WTC11 (cell line): ENCODE results near the gene MS4A14.

Source experiments
- CTCF ChIP-seq: fragments of 200-600 bp; IDR thresholded peaks from 2 replicates; pipeline ENCODE4 v1.8.0; 2022; ENCODE audit warnings: antibody characterized with exemption
- MXD4 ChIP-seq: fragments of 250-450 bp; sonication (Bioruptor Pico); IDR thresholded peaks from 2 replicates; pipeline ENCODE4 v1.8.0; 2021; ENCODE audit warnings: mild to moderate bottlenecking, moderate library complexity, borderline replicate concordance
- NR3C1 ChIP-seq: sonication (generic); formaldehyde crosslinking; conservative IDR thresholded peaks from 2 replicates; pipeline ENCODE4 v1.8.1; 2023; ENCODE audit warnings: low read depth, mild to moderate bottlenecking, missing genetic modification reagents

GRCh38 chr11:60390419-60390818 lies 5.8 kb upstream of the MS4A14 start:
- no peak for TF ChIP-seq MXD4 (CRISPR knock-in tag)
- TF ChIP-seq CTCF = no peak
- TF ChIP-seq NR3C1 (CRISPR knock-in tag) = no peak
